ENCODE measurements around the gene IFFO2.

IFFO2 gene

GRCh38 chr1:18890706-18891425, 65.6 kb downstream of the IFFO2 start:
- DNase-seq, result no peak

- no peak for DNase-seq
Observed at GRCh38 chr1:18886003-18886335, 70.5 kb downstream of the IFFO2 start.

- no peak for DNase-seq
Observed at GRCh38 chr1:18885311-18886002, 71.0 kb downstream of the IFFO2 start.

- DNase-seq, result no peak
Observed at GRCh38 chr1:18884727-18885126, 71.7 kb downstream of the IFFO2 start.

- DNase-seq, result no peak
Observed at GRCh38 chr1:18884419-18884717, 72.1 kb downstream of the IFFO2 start.

- DNase-seq, result peak; percentile 19 to 30
Observed at GRCh38 chr1:18883636-18884418, 72.6 kb downstream of the IFFO2 start.

- no peak for DNase-seq
Observed at GRCh38 chr1:18883079-18883478, 73.4 kb downstream of the IFFO2 start.

GRCh38 chr1:18882486-18882885, 74.0 kb downstream of the IFFO2 start:
- DNase-seq, result no peak

DNA sequence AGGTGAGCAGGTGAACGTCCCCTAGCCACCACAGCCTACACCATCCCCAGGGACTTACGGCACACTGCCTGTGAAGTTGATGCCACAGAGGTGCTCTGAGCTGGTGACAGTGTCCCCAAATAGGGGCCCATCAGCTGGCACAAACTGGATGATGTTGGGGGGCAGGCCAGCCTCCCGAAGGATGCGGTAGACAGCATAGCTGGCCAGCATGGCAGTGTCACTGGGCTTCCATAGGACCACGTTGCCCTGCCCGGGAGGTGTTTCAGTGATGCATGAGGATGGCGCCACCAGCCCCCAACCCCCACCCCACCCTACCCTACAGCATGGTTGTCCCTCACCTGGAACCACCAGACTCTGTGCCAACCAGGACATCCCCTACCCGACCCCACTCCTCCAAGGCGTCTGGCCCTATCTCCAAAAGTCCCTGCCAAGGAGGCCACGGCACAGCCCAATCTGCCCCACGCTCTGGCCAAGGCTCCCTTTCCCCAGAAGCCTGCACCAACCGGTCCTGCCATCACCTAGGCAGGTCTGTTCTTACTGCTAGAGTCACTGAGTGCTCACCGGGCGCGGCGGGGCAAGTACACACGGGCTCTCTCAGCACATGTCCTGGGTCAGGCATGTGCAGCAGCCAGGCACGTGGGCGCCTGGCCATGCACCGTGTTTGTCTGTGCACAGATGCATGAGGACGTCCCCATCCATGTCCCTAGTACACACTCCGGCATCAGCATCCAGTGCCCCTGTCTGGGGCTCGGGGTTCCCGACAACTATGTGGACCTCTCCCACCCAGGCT, 74.6 kb downstream of the IFFO2 start:
- DNase-seq, result no peak

GRCh38 chr1:18881164-18881563, 75.3 kb downstream of the IFFO2 start:
- DNase-seq, result no peak

DNA sequence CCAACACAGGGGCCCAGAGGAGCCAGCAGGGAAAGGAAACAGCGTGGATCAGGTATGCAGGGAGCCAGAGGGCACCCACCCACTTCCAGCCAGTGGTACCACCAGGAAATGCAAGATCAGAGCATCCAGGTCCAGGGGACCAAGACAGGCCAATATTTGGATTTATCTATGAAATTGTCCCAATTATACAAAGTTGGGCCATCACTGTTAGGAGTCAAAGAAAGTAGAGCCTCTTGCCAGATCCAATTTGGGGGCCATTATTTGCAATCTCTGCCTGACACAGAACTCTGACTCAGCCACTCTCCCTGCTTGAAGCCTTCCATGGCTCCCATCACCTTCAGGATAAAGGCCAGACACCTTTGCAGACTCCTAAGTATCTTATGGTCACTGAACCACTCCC, 75.9 kb downstream of the IFFO2 start:
- DNase-seq, result no peak

GRCh38 chr1:18879791-18880309, 76.6 kb downstream of the IFFO2 start:
- DNase-seq, result no peak

- no peak for DNase-seq
Observed at GRCh38 chr1:18879215-18879790, 77.2 kb downstream of the IFFO2 start.

- DNase-seq, result no peak
Observed at GRCh38 chr1:18878538-18879214, 77.8 kb downstream of the IFFO2 start.

DNA sequence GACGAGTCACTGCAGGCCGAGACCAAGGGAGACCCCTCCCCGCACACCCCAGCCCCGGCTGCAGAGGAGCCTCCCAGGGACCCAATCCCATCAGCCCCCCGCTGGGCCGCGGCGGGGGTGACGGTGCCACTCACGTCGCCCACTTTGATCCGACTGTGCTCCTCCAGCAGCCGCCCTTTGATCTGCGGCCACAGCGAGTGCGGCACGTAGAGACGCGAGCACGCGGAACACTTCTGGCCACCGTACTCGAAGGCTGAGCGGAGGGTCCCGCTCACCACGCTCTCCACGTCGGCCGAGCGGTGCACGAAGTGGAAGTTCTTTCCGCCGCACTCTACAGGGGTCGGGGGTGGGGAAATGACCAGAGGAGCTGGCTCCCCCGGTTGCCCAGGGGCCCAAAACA, 79.2 kb downstream of the IFFO2 start:
- no peak for DNase-seq

GRCh38 chr1:18876210-18876609, 80.3 kb downstream of the IFFO2 start:
- no peak for DNase-seq

DNA sequence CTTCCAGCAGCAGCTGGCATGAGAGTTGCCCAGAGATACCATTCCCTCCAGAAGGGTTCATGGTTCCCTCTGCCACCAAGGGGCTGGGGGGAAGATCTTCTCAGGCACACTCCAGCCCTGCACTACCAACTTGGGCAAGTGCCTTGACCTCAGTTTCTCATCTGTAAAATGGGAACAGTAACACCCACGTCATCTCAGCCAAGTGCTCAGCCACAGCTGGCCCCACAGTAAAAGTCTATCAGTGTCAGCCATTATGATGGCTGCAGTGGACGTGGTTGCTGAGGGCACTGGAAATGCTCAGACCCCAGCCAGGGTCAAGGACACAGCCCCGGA, 80.7 kb downstream of the IFFO2 start:
- DNase-seq, result no peak

GRCh38 chr1:18875107-18875795, 81.2 kb downstream of the IFFO2 start:
- DNase-seq, result peak; percentile 30 to 52

GRCh38 chr1:18874600-18874999, 81.9 kb downstream of the IFFO2 start:
- DNase-seq, result no peak

GRCh38 chr1:18874036-18874435, 82.4 kb downstream of the IFFO2 start:
- no peak for DNase-seq

DNA sequence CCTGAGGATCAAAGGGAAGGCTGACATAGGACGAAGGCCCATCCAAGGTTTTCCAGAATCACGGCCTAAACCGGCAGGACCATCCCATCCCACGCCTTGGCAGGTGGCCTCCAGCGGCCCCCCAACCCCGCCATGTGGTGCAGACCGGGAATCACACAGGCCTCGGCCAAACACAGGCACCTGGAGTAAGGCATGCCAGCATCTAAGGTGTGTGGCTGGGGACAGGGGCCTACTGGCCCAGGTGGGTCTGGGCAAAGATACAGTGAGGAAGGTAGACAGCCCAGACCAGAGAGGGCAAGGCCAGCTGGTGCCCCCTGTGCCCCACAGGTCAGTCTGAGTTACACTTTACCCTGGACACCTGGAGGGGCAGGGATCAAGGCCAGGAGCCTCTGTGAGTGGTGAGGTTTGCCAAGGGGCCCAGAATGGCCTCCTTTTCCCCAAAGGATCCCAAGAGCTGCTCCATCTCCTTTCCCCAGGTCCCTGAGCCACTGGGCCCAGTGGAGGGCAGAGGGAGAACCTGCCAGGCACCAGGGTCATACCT, 84.3 kb downstream of the IFFO2 start:
- DNase-seq, result no peak
